Ecto neural progenitor cell (in vitro differentiated cells): Measurements from ENCODE around the gene CENPV.
"Not testable (repeated sequence)": the region's sequence is repeated elsewhere in the genome, so short reads cannot be mapped to it uniquely, and the experiment has no call there.

Experiments
- DNase-seq: peaks from one replicate; pipeline ENCODE4 v3.0.0-alpha.2; 2018; ENCODE audit warnings: low spot score

CENPV gene

DNA sequence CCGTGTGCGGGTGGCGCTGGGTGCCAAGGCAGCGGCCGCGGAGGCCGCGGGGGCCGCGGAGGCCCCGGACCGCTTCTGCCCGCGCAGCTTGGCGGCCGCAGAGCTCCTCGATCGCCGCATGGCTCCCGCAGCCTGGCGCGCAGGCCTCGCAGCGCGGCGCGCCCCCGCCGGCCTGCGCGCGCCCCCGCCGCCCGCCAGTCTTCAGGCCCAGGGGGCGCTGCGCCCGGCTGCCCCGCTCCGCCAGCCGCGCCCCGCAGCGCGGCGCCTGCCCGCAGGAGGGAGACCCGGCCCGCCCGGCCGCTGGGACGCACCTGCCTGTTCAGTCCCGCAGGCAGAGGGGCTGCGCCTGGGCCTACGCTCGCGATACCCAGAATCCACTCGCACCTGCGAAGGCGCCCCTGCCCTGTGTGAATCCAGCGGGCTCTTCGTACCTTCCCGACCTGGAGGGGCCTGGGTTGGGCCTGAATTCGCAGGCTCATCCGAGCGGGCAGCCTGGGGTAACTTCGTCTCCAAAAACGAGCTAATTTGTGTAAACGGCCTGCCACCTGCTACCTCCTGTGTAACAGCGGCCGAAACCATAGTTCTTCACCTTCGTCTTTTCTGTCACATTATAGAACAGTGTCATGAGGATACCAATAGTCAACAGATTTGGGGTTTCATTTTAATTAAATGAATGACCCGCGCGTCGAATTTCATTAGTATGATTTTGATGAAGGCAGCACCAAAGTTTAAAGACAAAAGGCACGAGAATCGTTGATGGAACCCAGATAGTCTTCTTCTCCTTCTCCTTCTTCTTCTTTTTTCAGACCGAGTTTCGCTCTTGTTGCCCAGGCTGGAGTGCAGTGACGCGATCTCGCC is at the start of gene CENPV:
Gene CENPV (minus strand): TSS at position 153 of the 858 bp plus-strand sequence. CDS start 33 bp downstream, at position 120.
- peak; percentile 89 for DNase-seq

- DNase-seq = no peak
Measured at GRCh38 chr17:16398270-16399267, 45.3 kb upstream of the CENPV start.

DNA sequence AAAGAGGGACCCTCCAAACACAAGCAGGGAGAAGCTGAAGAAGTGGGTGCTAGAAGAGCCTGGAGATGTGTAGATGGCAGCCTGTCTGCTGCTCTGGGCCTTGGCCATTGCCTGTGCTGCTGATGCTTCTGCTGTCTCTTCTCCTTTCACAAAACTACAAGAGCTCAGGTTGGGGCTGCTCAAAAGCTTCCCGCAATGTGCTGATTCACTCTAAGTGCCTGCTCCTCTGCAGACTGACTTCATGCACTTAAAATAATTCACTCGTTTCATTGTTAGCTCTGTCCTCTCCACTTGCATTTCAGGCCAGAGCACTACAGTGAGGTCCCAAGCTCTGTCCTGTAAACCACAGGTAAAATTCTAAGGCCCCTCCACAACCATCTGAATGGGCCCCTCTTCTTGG is 43.4 kb upstream of the CENPV start:
- DNase-seq = not testable (repeated sequence)

DNA sequence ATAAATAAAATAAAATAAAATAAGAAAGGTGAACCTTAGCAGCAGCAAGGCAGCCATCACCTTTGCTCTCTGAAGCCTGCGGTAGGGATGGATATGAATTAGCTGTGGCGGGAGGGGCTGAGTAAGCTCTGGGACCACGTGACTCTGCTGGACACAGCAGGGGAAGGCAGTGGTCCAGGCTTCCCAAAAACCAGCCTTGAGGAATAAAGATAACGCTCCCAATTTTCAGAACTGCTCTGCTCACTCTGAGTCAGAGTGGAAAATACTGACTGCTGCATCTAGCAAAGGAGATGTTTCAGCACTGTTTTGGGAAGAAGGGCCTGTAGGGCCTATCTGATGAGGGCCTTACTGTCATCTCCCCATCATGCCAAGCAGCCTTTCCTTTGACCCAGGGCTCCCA is 42.6 kb upstream of the CENPV start:
- not testable (repeated sequence) for DNase-seq

DNA sequence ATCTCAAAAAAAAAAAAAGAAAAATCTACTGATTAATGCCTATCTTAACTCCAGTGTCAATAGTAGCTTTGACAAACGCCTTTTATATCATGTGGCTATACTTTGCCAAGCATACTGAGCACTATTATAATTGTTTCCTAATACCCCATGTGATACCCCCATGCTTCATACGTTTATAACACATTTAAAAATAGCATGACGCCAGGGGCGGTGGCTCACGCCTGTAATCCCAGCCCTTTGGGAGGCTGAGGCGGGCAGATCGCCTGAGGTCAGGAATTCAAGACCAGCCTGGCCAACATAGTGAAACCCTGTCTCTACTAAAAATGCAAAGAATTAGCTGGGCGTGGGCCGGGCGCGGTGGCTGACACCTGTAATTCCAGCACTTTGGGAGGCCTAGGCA is 39.2 kb upstream of the CENPV start:
- not testable (repeated sequence) for DNase-seq

GRCh38 chr17:16391451-16391850 is 38.2 kb upstream of the CENPV start:
- no peak for DNase-seq

DNA sequence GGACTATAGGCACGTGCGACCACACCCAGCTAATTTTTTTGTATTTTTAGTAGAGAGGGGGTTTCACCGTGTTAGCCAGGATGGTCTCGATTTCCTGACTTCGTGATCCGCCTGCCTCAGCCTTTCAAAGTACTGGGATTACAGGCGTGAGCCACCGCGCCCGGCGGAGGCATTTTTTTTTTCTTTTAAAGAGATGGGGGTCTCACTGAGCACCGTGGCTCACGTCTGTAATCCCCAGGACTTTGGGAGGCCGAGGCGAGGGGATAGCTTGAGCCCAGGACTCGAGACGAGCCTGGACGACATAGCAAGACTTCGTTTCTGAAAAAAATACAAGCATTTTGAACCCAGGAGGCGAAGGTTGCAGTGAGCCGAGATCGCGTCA is 32.8 kb upstream of the CENPV start:
- peak; percentile 70 for DNase-seq

GRCh38 chr17:16384557-16384956 is 31.3 kb upstream of the CENPV start:
- DNase-seq = no peak

GRCh38 chr17:16383772-16384287 is 30.6 kb upstream of the CENPV start:
- no peak for DNase-seq

DNA sequence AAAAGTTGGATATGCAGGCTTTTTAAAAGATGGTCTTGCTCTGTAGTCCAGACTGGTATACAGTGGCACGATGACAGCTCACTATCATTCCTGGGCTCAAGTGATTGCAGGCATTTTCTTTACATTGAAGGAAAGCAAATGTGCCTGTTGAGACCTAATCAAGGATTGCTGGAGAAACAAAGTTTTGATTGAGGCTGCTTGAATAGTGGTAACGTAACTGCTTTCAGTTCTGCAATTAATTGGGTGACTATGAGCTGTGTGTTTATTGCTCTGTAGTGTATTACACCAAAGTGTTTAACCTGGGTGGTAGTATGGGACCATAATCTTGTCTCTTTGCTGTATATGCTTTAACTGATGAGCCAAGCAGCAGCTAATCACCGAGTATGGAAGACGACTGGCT is 29.9 kb upstream of the CENPV start:
- DNase-seq = no peak

DNA sequence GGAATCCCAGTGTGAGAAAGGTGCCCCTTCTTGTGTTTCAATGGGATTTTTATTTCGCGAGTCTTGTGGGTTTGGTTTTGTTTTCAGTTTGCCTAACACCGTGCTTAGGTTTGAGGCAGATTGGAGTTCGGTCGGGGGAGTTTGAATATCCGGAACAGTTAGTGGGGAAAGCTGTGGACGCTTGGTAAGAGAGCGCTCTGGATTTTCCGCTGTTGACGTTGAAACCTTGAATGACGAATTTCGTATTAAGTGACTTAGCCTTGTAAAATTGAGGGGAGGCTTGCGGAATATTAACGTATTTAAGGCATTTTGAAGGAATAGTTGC is 28.2 kb upstream of the CENPV start:
- DNase-seq = no peak

GRCh38 chr17:16380640-16381495 is 27.6 kb upstream of the CENPV start, which contains the start of gene UBB:
UBB (plus strand) TSS chr17:16381091; CDS start chr17:16381908, 817 bp downstream.
- peak; percentile 100 for DNase-seq

GRCh38 chr17:16379654-16380053 is 26.4 kb upstream of the CENPV start:
- DNase-seq = no peak

DNA sequence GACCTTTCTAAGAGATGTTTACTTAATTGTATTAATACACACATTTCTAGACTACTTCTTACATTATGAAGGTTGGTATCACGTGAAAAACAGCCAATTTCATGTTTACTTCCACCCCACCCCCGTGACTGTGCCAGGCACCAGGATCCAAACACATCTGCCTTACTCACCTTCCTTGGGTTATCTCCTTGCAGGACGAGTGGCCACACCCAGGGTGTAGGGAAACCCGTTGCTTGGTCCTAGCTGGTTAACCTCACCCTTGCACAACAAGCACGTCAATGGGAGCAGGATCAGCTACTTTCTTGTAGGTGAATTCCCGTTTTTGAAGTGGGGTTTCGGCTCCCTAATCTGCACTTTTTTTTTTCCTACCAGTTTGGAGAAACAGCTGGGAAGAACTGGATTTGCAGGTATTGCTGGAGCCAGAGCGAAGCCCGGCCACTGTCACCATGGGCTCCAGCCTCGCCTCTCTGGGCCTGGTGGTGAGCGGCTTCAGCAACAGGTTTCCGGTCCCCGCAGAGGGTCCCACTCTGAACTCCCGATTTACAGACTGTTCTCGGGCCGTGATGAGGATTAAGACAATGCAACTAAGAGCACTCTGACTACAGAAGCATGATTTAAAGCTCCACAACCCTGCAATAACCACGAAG is 25.5 kb upstream of the CENPV start:
- no peak for DNase-seq

- no peak for DNase-seq
Measured at GRCh38 chr17:16377941-16378341, 24.7 kb upstream of the CENPV start.

DNA sequence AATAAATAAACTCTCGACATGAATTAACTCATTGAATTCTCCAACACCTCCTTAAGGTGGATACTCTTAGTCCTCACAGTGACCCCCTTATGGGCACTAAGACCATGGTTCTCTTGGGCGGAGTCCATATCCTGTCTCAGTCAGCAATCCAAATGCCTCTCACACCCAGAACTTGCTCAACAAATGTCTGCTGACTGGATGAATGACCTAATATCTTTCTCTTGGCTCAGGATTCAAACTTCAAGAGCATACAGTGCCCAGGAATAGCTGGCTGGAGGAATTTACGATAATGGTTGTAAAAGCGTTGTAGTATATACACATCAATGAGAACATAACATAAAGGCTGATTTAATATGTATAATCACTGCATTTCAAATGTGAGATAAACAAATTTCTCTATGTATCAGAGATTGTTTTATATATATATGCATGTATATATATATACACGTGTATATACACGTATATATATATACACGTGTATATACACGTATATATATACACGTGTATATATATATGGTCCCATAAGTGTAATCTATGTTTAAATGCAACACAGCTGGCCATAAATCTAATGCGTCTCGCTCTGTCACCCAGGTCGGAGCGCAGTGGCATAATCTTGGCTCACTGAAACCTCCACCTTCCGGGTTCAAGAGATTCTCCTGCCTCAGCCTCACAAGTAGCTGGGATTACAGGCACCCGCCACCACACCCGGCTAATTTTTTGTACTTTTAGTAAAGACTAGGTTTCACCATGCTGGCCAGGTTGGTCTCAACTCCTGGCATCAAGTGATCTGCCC is 21.1 kb upstream of the CENPV start:
- DNase-seq = no peak

DNA sequence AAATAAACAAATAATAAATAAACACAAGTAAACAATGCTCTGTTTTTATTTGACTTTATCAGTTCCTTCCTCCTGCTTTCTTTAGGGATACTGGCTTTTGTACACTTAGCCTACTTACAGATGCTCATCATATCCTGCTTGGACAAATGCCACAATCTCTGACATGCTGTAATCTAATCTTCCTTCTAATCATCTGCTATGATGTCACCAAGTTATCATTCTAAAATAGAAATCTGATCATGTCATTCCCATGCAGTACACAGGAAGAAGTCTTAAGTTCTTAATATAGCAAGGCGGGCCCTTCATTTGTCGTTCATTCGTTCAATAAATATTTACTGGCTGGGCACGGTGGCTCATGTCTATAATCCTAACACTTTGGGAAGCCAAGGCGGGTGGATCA is 18.5 kb upstream of the CENPV start:
- DNase-seq = no peak

DNA sequence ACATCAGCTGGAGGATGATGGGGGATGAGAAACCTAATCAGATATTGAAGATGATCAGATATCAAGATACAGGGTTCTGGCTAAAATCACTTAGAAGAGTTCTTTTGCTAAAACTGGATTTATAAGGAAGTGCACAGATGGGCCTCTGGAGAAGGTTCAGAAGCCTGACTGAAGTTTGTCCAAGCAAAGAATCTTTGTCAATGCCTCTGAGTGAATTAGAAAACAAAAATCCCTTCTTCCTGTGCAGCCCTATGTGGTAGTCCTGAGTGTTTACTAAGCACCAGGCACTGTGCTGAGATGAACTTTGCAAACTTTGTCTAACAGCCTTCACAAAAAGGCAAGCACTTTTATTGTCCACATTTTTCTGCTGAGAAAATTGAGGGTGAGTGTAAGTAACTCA is 11.4 kb upstream of the CENPV start:
- DNase-seq = no peak

GRCh38 chr17:16363749-16364536 is 10.7 kb upstream of the CENPV start:
- peak; percentile 84 for DNase-seq
